ENCODE data around the gene GDPGP1. TPM values are rescaled to one million over a fixed set of nuclear protein-coding genes. Genes with fewer than 3 reads are reported as not detected.
A peak's percentile ranks its signal among the peaks of the same experiment; 100 is the strongest.

Gene GDPGP1
- total RNA-seq, 6 experiments from 2014 or later = 4.5 to 6.3 (median 5.2) TPM

DNA sequence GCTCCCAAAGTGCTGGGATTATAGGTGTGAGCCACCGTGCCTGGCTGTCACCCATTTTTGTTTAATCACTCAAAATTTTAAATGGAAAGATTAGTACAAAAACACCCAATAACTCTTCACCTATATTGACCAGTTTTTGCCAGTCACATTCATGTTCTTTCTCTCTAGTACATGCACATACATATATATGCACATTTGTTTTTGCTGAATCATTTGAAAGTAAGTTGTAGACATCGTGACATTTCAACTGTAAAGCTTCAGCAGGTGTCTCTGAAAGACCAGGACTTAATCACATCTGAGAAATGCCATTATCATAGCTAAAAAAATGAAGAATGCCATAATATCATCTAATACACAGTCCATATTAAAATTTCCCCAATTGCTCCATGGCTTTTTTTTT lies 39.4 kb upstream of the GDPGP1 start:
- no peak overlapping the region for H3K27ac Mint-ChIP-seq
- no peaks in the 10 kb centered on the region for H3K36me3 Mint-ChIP-seq (ENCODE audit: low read depth)
- H3K27me3 Mint-ChIP-seq (ENCODE audit: insufficient read depth) = no peaks in the 10 kb centered on the region; the same call in 1 of the 2 replicates
- H3K4me3 Mint-ChIP-seq = no peak overlapping the region
- peaks cover 18% of the 10 kb centered on the region for H3K4me1 Mint-ChIP-seq (ENCODE audit: low read depth)
- no peak for DNase-seq
- H3K9me3 Mint-ChIP-seq = no peaks in the 10 kb centered on the region
- TF ChIP-seq, protein P1, sequence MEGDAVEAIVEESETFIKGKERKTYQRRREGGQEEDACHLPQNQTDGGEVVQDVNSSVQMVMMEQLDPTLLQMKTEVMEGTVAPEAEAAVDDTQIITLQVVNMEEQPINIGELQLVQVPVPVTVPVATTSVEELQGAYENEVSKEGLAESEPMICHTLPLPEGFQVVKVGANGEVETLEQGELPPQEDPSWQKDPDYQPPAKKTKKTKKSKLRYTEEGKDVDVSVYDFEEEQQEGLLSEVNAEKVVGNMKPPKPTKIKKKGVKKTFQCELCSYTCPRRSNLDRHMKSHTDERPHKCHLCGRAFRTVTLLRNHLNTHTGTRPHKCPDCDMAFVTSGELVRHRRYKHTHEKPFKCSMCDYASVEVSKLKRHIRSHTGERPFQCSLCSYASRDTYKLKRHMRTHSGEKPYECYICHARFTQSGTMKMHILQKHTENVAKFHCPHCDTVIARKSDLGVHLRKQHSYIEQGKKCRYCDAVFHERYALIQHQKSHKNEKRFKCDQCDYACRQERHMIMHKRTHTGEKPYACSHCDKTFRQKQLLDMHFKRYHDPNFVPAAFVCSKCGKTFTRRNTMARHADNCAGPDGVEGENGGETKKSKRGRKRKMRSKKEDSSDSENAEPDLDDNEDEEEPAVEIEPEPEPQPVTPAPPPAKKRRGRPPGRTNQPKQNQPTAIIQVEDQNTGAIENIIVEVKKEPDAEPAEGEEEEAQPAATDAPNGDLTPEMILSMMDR (IDR thresholded peaks at IDR 0.05) = no peak

DNA sequence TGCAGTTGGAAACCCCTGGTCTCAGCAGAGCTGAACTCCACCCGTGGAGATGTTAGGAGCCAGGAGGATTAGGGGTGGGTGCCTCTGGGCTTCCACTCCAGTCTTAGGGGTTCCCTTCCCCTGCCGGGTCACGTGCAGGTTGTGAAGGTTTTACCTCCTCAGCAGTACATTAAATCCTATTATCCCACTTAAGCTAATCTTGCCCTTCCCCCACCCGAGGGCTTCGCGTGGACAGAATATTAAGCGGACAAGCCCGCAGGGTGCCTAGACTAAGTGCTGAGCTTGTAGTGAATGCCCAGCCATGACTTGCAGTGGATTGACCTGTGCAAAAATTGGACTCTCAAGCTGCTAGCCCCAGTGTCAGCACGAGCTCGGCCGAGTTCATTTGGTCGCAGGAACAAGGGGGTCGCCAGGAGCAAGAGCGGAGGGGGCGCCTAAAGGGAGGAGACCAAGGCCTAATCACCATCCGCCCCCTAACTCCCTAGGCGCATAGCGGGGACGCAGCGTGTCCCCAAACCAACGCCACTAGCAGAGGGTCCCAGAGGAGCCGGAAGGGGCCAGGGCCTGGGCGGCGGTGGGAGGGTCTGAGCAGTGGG lies 33.4 kb upstream of the GDPGP1 start:
- Mint-ChIP-seq H3K27ac (peak overlapping the region; percentile 65), H3K27me3 (ENCODE audit: insufficient read depth) (peaks cover 4% of the 10 kb centered on the region), H3K36me3 (ENCODE audit: low read depth) (no peaks in the 10 kb centered on the region), H3K4me3 (peak overlapping the region; percentile 86), H3K9me3 (no peaks in the 10 kb centered on the region), H3K4me1 (ENCODE audit: low read depth) (peaks cover 16% of the 10 kb centered on the region)
- no peak for DNase-seq
- TF ChIP-seq, protein P1 (IDR thresholded peaks at IDR 0.05) = no peak

DNA sequence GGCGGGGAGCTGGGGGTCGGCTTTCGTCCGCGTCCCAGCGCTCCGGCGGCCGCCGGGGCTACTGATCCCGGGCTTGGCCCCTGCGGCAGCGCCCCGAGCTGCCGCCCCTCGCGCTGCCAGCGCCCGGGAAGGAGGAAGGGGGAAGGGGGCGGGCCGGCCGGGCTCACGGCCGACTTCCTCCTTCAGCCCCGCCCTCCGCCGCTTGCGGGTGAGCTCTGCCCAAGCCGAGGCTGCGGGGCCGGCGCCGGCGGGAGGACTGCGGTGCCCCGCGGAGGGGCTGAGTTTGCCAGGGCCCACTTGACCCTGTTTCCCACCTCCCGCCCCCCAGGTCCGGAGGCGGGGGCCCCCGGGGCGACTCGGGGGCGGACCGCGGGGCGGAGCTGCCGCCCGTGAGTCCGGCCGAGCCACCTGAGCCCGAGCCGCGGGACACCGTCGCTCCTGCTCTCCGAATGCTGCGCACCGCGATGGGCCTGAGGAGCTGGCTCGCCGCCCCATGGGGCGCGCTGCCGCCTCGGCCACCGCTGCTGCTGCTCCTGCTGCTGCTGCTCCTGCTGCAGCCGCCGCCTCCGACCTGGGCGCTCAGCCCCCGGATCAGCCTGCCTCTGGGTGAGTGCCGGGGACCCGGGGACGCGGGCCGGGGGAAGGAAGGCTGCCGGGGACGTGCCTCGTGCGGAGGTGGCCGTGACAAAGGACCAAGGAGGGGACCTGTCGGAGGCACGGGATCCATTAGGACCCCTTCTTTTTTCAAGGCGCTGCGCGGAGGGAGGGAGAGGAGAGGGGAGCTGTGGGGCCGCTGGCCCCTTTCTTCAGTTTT lies 32.7 kb upstream of the GDPGP1 start, which contains the start of gene SEMA4B:
Gene SEMA4B, plus strand, starts transcription at position 201 of the 814 bp plus-strand sequence. Its CDS starts 249 bp downstream, at position 450.
- Mint-ChIP-seq H3K27ac (peak within 1 kb of the TSS; percentile 65), H3K4me1 (ENCODE audit: low read depth) (peaks cover 16% of the 10 kb centered on the region), H3K36me3 (ENCODE audit: low read depth) (no peaks in the 10 kb centered on the region; the same call in 1 of the 2 replicates), H3K4me3 (peak within 1 kb of the TSS; percentile 86), H3K27me3 (ENCODE audit: insufficient read depth) (peaks cover 4% of the 10 kb centered on the region), H3K9me3 (no peaks in the 10 kb centered on the region)
- TF ChIP-seq, protein P1 (IDR thresholded peaks at IDR 0.05) = no peak
- no peak for DNase-seq

DNA sequence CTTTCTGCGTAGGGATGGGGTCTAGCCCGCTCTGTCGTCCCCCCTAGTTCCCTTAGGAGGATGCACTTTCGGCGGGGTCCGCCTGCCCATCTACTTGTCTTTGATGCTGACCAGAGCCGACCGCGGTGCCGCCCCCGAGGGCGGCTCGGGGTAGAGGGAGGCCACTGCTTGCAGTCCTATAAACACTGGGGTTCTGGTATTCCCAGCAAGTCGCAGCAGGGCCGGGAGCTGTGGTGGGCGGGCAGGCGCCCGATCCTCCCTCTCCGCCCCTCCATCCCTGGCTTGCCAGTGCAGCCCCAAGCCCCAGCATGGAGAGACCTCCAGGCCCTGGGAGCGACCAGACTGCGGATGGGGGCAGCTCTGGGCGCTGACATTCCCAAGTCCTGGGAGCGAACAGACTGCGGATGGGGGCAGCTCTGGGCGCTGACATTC lies 32.0 kb upstream of the GDPGP1 start:
- H3K27ac Mint-ChIP-seq = no peak overlapping the region
- TF ChIP-seq, protein P1 (IDR thresholded peaks at IDR 0.05) = no peak
- H3K4me1 Mint-ChIP-seq (ENCODE audit: low read depth) = peaks cover 16% of the 10 kb centered on the region
- H3K4me3 Mint-ChIP-seq = peak overlapping the region; percentile 86
- DNase-seq = no peak
- no peaks in the 10 kb centered on the region for H3K9me3 Mint-ChIP-seq
- peaks cover 4% of the 10 kb centered on the region for H3K27me3 Mint-ChIP-seq (ENCODE audit: insufficient read depth)
- H3K36me3 Mint-ChIP-seq (ENCODE audit: low read depth) = no peaks in the 10 kb centered on the region; the same call in 1 of the 2 replicates

DNA sequence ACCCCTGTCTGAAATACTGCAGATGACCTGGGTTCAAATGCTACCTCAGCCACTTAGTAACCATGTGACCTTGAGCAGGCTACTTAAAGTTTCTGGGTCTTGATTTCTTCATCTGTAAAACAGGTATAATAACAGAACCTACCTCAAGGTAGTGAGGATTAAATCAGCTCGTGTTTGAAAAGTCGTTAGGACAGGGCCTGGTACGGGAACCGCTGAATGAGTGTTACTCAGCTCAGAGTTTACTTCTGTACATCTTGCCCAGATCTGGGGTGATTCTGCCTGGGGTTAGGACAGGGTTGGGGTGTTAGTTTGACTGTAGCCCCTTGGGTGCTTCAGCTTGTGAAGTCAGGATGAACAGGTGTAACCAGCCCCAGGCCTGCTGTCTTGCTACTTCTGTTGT lies 31.1 kb upstream of the GDPGP1 start:
- H3K27me3 Mint-ChIP-seq (ENCODE audit: insufficient read depth) = peaks cover 4% of the 10 kb centered on the region
- TF ChIP-seq, protein P1 (IDR thresholded peaks at IDR 0.05) = no peak
- H3K4me3 Mint-ChIP-seq = peak overlapping the region; percentile 86; the same call in 1 of the 2 replicates
- H3K4me1 Mint-ChIP-seq (ENCODE audit: low read depth) = peaks cover 16% of the 10 kb centered on the region
- DNase-seq = no peak
- H3K9me3 Mint-ChIP-seq = no peaks in the 10 kb centered on the region
- no peaks in the 10 kb centered on the region; the same call in 1 of the 2 replicates for H3K36me3 Mint-ChIP-seq (ENCODE audit: low read depth)
- no peak overlapping the region for H3K27ac Mint-ChIP-seq
